HPDE6-E6E7 (cell line): ENCODE measurements around the gene SPAG7.

Experiments
- DNase-seq: peaks from one replicate; pipeline ENCODE4 v3.0.0; 2011; ENCODE audit warnings: missing footprints; ENCODE audit errors: extremely low spot score

The SPAG7 gene, protein sequence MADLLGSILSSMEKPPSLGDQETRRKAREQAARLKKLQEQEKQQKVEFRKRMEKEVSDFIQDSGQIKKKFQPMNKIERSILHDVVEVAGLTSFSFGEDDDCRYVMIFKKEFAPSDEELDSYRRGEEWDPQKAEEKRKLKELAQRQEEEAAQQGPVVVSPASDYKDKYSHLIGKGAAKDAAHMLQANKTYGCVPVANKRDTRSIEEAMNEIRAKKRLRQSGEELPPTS

GRCh38 chr17:4967539-4968485 is at the start of gene SPAG7:
Gene SPAG7 (minus strand): TSS chr17:4967817. CDS start chr17:4967804, 13 bp downstream.
- DNase-seq = peak; percentile 88

- no peak for DNase-seq
Observed at GRCh38 chr17:5014357-5014756, 46.7 kb upstream of the SPAG7 start.

- DNase-seq = no peak
Observed at GRCh38 chr17:5011928-5012327, 44.3 kb upstream of the SPAG7 start.

- no peak for DNase-seq
Observed at GRCh38 chr17:5003214-5003867, 35.7 kb upstream of the SPAG7 start.

DNA sequence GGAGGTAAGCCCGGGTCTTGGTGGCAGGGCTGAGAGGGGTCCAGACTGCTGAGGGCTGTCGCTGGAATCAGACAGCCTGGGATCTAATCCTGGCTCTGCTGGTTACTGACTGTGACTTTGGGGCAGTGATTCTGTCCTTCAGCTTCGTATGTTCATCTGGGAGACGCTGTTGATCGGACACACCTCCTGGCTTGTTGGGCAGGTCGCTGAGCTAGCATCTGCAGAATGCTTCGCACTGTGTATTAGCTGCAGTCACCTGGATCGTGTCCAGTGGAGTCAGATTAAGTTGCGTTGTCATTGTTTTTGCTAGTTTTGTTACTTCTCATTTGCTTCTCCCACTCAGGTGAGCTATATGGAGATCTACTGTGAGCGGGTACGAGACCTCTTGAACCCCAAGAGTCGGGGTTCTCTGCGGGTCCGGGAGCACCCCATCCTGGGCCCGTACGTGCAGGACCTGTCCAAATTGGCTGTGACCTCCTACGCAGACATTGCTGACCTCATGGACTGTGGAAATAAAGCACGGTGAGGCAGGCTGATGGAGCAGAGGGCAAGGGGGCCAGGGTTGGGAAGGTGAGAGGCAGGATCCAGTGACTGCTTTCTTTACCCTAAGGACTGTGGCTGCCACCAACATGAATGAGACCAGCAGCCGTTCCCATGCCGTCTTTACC is 34.6 kb upstream of the SPAG7 start:
- no peak for DNase-seq

DNA sequence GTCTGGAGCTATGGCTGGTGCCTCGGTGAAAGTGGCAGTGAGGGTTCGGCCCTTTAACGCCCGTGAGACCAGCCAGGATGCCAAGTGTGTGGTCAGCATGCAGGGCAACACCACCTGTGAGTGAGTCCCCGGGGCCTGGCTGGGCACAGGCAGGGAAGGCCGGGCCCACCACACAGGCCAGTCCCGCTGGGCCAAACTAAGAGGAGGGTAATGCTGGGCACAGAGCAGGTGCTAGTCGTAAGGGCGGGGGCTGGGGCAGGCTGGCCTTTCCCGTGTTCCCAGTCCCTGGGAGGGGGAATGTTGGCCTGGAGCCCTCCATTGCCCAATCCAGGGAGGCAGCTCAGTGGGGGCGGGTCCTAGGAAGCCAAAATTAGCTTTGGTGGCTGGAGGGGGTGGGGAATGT is 32.6 kb upstream of the SPAG7 start:
- DNase-seq = no peak

DNA sequence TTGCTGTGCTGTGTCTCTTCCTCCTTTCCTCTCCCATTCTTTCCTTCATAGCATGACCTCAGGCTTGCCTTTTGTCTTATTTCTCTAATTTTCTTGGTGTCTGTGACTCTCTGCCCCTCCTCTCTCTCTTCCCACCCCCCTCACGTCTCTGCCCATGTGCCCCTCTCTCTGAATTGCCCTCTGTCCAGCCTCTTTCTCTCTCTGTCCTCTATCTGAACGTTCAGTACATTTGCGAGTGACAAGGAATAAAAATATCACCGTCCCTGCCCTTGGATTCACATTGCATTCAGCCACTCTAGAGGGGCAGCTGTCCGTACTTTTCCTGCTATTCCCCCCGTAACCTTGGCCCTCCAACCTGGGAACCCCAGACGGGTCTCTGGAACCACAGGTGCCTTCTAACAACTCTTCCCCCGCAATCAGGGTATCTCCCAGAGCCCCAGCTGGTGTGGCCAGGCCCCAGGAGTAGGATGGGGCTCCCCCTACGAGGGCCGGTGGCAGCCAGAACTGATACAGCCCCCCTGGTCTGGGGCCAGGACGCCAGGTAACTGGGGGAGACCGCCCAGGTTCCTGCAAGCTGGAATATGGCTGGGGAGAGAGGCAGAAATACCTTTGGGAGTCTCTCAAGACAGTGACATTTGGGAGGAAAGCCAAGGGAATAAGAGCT is 31.9 kb upstream of the SPAG7 start:
- no peak for DNase-seq

DNA sequence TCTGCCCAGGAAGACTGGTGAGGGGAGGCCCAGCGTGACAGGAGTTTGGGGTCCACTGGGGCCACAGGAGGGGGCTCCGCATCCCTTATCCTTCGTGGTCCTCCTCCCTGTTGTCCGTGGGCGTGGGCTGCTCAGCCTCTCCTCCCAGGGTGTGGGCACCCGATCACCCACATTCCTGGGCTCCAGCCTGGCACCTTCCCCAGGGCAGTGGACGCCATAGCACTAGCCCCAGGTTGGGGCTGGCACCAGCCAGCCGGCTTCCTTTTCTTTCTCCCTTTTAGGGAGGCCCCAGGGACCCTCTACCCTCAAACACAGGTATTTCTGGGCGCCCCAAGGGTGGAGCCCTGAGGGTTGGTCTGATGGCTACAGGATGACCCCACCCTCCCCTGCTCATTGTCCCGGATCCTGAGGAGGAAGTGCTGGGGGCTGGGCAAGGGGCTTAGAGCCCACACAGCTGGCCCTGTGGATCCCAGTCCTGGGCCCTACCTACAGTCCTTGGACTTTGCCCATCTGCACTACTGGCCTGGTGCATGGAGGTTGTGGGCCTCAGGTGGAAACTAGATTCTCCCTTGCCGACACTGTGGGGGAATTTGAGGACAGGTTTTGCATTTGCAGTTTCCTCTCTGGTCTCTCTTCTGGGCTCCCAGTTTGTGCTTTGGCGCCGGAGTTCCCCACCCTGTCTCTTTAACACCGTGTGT is 31.3 kb upstream of the SPAG7 start:
- DNase-seq = peak; percentile 23

- DNase-seq = peak; percentile 13
Observed at GRCh38 chr17:4998027-4998731, 30.6 kb upstream of the SPAG7 start.

DNA sequence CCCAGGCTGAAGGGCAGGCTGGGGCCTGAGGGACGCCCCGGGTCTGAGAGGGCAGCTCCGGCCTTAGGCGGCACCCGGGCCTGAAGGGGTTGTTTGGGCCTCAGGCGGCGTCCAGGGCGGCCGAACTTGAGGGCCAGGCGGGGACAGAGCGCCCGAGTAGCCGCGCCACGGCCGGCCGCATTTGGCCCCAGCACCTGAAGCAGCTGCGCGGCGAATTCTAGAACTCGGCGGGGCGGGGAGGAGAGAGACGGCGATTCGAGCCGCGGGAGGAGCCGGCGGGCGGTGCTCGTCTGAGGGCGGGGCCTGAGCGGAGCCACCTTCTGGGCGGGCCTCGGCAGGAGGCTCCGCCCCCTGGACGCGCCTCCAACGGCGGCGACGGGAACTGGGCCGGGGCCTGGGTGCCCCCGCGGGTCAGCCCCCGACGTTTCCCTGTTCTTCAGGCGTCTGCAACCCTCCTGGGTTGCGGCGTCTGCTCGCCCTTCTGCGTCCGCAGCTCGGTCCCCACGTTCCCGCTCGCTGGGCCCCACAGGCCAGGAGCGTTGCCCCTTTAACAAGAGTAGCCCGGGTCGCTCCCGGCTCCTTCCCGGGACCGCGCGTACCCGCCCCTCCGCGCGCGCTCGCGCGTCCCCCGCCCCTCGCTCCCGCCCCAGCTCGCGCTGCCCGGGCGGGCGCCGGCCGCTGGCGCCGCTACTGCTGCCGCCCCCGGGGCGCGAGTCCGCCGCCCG is 29.8 kb upstream of the SPAG7 start, which contains the start of the genes INCA1 and KIF1C:
INCA1 (minus strand) TSS at position 221 of the 725 bp plus-strand sequence. CDS start 3,085 bp downstream, outside the sequence.
KIF1C (plus strand) TSS at position 649 of the 725 bp plus-strand sequence. CDS start 2,297 bp downstream, outside the sequence.
- DNase-seq = peak; percentile 96

- DNase-seq = no peak
Observed at GRCh38 chr17:4994081-4994595, 26.5 kb upstream of the SPAG7 start.

GRCh38 chr17:4987767-4988567 is 20.4 kb upstream of the SPAG7 start:
- no peak for DNase-seq

GRCh38 chr17:4986951-4987766 is 19.5 kb upstream of the SPAG7 start, which contains the start of gene CAMTA2:
Gene CAMTA2 (minus strand): TSS chr17:4987675. CDS start chr17:4986222, 1,453 bp downstream.
- no peak for DNase-seq

- DNase-seq = no peak
Observed at GRCh38 chr17:4986403-4986802, 18.8 kb upstream of the SPAG7 start.

DNA sequence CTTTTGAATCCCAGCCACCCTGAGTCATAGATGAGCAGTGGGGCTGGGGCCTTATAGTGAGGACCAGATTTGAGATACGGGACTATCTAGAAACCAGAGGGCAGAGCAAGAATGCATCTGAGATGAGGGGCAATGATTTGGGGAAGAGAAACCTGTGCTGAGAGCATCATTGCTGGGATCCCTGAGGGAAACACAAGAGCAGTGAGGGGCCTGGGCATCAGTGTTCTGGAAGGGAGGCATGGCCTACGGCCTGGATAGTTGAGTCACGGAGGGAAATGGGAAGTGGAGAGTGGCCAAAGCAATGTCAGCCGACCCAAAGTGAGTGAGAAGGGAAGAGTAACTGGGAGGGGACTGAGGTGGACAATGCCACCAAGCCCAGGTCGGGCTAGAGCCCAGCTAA is 14.7 kb upstream of the SPAG7 start:
- DNase-seq = no peak

GRCh38 chr17:4980644-4981216 is 13.1 kb upstream of the SPAG7 start:
- no peak for DNase-seq

- DNase-seq = no peak
Observed at GRCh38 chr17:4978726-4979125, 11.1 kb upstream of the SPAG7 start.
